ENCODE measurements around the gene LPCAT1.

DNA sequence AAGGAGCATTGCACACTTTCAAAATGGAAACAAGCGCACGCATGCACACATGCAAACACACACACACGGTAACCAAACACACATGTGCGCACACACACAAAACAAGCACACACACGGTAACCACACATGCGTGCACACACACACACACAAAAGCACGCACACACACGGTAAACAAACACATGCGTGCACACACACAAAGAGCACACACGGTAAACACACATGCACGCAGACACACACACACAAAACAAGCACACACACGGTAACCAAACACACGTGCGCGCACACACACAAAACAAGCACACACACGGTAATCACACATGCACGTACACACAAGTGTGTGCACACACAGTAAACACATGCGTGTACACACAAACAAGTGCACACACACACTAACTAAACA lies 59.2 kb downstream of the LPCAT1 start:
- TF ChIP-seq, protein P1, sequence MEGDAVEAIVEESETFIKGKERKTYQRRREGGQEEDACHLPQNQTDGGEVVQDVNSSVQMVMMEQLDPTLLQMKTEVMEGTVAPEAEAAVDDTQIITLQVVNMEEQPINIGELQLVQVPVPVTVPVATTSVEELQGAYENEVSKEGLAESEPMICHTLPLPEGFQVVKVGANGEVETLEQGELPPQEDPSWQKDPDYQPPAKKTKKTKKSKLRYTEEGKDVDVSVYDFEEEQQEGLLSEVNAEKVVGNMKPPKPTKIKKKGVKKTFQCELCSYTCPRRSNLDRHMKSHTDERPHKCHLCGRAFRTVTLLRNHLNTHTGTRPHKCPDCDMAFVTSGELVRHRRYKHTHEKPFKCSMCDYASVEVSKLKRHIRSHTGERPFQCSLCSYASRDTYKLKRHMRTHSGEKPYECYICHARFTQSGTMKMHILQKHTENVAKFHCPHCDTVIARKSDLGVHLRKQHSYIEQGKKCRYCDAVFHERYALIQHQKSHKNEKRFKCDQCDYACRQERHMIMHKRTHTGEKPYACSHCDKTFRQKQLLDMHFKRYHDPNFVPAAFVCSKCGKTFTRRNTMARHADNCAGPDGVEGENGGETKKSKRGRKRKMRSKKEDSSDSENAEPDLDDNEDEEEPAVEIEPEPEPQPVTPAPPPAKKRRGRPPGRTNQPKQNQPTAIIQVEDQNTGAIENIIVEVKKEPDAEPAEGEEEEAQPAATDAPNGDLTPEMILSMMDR (IDR thresholded peaks at IDR 0.05), result no peak
- TF ChIP-seq EZH2phosphoT487 (IDR thresholded peaks at IDR 0.05), result no peak

Data from neural progenitor cell (in vitro differentiated cells).